ENCODE results near the gene GPX4. TPM values are rescaled to one million over a fixed set of nuclear protein-coding genes. Genes with fewer than 3 reads are reported as not detected.

The GPX4 gene
- total and polyA plus RNA-seq, 10 of the 15 experiments (the other 5 are each of a cell fraction or from before 2014, with no cell fraction given), result 33.3 to 749 (median 297) TPM

GRCh38 chr19:1067341-1067957, 36.3 kb upstream of the GPX4 start (continued):
- TF ChIP-seq RELB (IDR thresholded peaks at IDR 0.05; ENCODE audit: low read depth), result peak; percentile 42; the same call in 1 of the 2 replicates
- no peak for TF ChIP-seq ZNF274 (IDR thresholded peaks at IDR 0.05; ENCODE audit: insufficient read depth, insufficient read length)
- TF ChIP-seq MEF2A (IDR thresholded peaks at IDR 0.05; ENCODE audit: insufficient read depth, low read depth, low read length), result no peak
- TF ChIP-seq MAX (IDR thresholded peaks at IDR 0.05; ENCODE audit: low read depth, low read length), result no peak; the same call in 1 of the 2 replicates
- TF ChIP-seq NR2C1 (IDR thresholded peaks at IDR 0.05), result no peak
- TF ChIP-seq RFX5 (IDR thresholded peaks at IDR 0.05; ENCODE audit: low read depth, low read length), result no peak
- TF ChIP-seq HSF1 (IDR thresholded peaks at IDR 0.05; ENCODE audit: low read depth, low read length), result no peak
- no peak for TF ChIP-seq POLR2AphosphoS5 (IDR thresholded peaks at IDR 0.05; ENCODE audit: low read length)
- no peak for TF ChIP-seq IRF3 (IDR thresholded peaks at IDR 0.05)
- no peak for TF ChIP-seq TARDBP (IDR thresholded peaks at IDR 0.05; ENCODE audit: borderline replicate concordance)
- TF ChIP-seq BCL3 (IDR thresholded peaks at IDR 0.05; ENCODE audit: borderline replicate concordance, insufficient read depth, low read depth, low read length, poor library complexity, severe bottlenecking), result peak; percentile 1
- TF ChIP-seq RBBP5 (conservative IDR thresholded peaks at IDR 0.05), result no peak
- TF ChIP-seq POLR2AphosphoS2 (IDR thresholded peaks at IDR 0.05; ENCODE audit: low read depth, low read length), result no peak
- TF ChIP-seq KDM1A (IDR thresholded peaks at IDR 0.05; ENCODE audit: borderline replicate concordance), result no peak
